Stimulated activated naive CD8-positive, alpha-beta T cell treated with anti-CD3 and anti-CD28 coated beads, Interleukin-15, Interleukin-2, amounts not matched to agents 100 ng/mL and 50 ng/mL, for 24 hours (primary cell): ENCODE data around the gene FKBP2.

Experiments
- H3K27ac Mint-ChIP-seq: one replicate; pipeline ENCODE4 v1.8.0; 2021; ENCODE audit warnings: mild to moderate bottlenecking, mixed read lengths
- H3K27me3 Mint-ChIP-seq: one replicate; pipeline ENCODE4 v1.8.0; 2021; ENCODE audit warnings: mixed read lengths
- H3K36me3 Mint-ChIP-seq: one replicate; pipeline ENCODE4 v1.8.0; 2021; ENCODE audit warnings: low read depth, mixed read lengths
- H3K4me1 Mint-ChIP-seq: one replicate; pipeline ENCODE4 v1.8.0; 2021; ENCODE audit warnings: low read depth, mixed read lengths
- H3K4me3 Mint-ChIP-seq: one replicate; pipeline ENCODE4 v1.8.0; 2021; ENCODE audit warnings: mild to moderate bottlenecking, mixed read lengths
- H3K9me3 Mint-ChIP-seq: one replicate; pipeline ENCODE4 v1.8.0; 2021; ENCODE audit warnings: mixed read lengths

FKBP2 gene

DNA sequence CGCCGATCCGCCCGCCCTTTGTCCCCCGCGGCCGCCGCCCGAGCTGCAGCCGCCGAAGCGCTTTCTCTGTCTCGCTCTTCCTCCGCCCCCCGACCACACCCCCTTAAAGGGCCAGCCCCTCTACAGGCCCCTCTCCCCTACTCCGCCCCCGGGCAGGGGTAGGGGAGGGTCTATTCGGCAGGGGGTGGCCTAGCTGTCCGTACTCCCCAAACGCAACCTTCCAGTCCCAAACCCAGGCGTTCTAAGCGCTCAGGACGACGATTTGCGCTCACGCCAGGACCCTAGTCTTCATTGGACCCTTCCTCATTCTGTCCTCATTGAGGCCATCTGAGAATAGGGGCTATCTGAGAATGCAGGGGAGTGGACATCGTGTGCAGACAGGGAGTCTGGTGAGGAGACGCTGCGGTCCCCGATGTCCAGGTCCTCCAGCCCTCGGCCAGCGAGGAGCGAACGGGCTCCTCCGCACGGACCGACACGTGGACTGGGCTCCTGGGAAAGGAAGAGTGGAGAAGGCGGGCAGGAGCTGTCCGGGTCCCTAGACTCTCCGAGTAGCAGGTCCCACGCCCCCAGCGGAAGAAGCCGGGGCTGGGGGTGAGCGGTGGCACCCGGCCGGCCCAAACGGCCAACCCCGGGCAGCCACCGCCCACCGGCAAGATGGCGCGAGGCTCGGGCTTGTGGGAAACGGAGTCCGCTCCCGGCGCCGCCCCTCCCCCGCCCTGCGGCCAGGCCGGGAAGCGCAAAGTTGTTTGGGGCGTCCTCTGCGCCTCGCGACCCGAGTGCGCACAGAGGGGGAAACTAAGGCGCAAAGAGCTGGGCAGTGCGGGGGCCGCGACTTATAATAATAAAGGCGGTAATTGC is 6.2 kb downstream of the FKBP2 start, which contains the start of gene PPP1R14B:
Gene PPP1R14B, minus strand, starts transcription at position 73 of the 858 bp plus-strand sequence. CDS start 270 bp downstream, outside the sequence.
- no peaks in the 10 kb centered on the region for H3K27me3 Mint-ChIP-seq
- H3K36me3 Mint-ChIP-seq: peaks cover 13% of the 10 kb centered on the region
- H3K4me1 Mint-ChIP-seq: peaks cover 32% of the 10 kb centered on the region
- peak within 1 kb of the TSS; percentile 94 for H3K4me3 Mint-ChIP-seq
- H3K9me3 Mint-ChIP-seq: no peaks in the 10 kb centered on the region
- peak within 1 kb of the TSS; percentile 95 for H3K27ac Mint-ChIP-seq

DNA sequence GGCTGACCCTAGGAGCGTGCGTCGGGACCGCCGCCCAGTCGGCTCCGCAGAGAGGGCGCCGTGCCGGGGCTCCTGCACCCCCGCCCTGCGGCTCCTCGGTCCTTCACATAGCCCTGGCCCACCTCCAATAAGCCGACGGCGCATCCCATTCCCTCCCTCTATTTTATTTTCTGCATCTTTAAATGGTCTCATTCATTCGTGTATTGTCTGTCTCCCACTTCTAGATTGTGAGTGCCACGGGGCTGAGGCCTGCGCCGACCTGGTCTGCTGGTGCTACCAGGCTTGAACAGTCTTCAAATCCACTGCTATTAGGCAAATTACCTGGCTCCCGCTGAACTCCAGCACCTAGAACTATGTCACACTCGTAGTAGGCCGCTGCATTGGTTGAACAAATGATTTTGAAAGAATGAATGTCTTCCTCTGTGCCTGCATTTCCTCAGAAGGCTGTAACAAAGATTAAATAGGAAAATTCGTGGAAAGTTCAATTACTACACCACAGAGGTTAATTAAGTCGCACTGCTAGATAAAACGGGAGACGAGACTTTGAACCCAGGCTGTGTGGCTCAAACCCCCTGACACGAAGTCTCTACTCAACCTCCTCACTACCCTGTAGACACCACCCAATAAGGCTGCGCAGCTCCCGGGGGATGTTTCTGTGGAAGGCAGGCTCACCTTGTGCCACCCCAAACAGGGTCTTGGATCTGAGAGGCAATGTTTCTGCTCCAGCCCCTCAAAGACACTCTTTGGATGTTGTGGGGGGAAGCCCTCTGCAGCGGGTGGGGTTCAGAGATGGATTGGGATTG is 7.0 kb downstream of the FKBP2 start:
- peak overlapping the region; percentile 26 for H3K27ac Mint-ChIP-seq
- H3K9me3 Mint-ChIP-seq: no peaks in the 10 kb centered on the region
- peaks cover 13% of the 10 kb centered on the region for H3K36me3 Mint-ChIP-seq
- no peaks in the 10 kb centered on the region for H3K27me3 Mint-ChIP-seq
- H3K4me1 Mint-ChIP-seq: peaks cover 31% of the 10 kb centered on the region
- peak overlapping the region; percentile 70 for H3K4me3 Mint-ChIP-seq

DNA sequence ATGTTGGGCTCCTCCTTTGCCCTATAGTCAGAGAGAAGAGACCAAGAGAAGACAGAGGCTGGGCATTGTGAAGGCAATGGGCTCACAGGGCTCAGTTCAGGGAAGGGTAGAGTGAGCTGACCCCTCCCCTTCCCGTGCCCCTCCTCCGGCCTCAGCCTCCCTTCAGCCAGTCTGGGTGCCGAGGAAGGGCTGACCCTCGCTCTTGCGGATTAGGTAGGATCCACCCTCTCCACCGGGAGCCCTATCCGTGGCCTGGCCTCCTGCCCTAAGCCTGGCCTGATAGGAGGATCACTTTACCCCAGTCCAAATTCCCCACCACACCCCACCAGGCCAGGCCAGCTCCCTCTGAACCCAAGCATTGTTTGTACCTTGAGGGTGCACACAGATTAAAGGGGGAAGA is 7.7 kb downstream of the FKBP2 start:
- H3K4me1 Mint-ChIP-seq: peaks cover 24% of the 10 kb centered on the region
- peaks cover 7% of the 10 kb centered on the region for H3K36me3 Mint-ChIP-seq
- no peaks in the 10 kb centered on the region for H3K9me3 Mint-ChIP-seq
- H3K4me3 Mint-ChIP-seq: no peak overlapping the region
- H3K27ac Mint-ChIP-seq: no peak overlapping the region
- H3K27me3 Mint-ChIP-seq: no peaks in the 10 kb centered on the region

DNA sequence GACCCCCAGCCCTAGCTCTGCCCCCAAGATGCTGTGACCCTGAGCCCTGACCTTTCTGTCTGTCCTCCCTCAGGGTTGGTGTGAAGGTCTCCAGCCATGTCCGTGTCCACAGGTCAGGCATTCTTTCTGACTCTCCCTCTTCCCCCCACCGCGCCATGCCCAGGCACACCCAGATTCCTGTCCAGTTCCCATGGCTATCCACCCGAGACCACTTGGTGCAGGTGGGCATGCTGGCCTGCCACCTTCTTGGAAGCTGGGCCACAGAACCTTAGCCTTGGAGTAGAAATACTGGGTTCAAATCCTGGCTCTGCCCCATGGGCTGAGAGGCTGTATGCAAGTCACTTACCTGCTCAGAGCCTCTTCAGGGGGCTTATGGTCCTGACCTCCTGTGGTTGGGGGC is 8.1 kb downstream of the FKBP2 start:
- Mint-ChIP-seq H3K27ac (no peak overlapping the region), H3K4me3 (no peak overlapping the region), H3K4me1 (peaks cover 20% of the 10 kb centered on the region), H3K36me3 (peaks cover 2% of the 10 kb centered on the region), H3K27me3 (no peaks in the 10 kb centered on the region), H3K9me3 (no peaks in the 10 kb centered on the region)

DNA sequence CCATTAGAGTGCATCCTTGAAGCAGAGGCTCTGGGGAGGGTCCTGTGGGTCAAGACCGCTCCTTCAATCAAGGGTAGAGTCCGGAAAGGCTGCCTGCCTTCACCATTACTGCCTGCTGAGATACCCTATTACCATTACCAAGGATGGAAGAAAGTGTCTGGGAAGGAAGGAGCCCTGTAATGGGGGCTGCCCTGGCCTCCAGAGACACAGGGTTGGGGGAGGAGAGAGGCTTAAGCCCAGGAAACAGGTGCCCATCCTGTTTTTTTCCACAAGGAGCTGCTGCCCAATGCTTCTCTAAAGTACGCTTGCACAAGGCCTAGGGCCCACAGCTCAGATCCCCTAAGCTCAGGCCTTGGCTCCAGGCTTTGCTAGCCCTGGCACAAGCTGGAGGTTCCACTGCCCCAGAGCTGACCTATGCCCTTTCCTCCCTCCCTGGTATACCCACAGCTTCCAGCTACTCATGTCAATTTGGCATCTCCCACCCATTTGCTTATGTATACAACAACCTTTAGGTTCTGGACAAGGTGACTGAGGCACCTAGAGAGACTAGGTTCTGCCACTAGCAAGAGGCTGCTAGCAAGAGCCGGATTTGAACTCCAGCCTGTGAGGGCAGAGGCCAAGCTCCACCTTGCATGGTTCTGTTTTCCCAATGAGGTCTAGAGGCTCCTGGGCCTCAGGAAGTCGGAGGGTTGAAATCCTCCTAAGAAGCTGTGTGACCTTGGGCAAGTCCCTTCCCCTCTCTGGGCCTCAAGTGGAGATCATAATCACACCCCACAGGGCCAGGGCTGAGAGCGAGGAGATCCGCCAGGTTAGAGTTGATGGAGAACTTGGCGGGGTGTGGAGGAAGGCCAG is 8.9 kb downstream of the FKBP2 start:
- Mint-ChIP-seq H3K36me3 (no peaks in the 10 kb centered on the region), H3K9me3 (no peaks in the 10 kb centered on the region), H3K4me1 (peaks cover 17% of the 10 kb centered on the region), H3K4me3 (no peak overlapping the region), H3K27ac (peak overlapping the region; percentile 14), H3K27me3 (no peaks in the 10 kb centered on the region)

DNA sequence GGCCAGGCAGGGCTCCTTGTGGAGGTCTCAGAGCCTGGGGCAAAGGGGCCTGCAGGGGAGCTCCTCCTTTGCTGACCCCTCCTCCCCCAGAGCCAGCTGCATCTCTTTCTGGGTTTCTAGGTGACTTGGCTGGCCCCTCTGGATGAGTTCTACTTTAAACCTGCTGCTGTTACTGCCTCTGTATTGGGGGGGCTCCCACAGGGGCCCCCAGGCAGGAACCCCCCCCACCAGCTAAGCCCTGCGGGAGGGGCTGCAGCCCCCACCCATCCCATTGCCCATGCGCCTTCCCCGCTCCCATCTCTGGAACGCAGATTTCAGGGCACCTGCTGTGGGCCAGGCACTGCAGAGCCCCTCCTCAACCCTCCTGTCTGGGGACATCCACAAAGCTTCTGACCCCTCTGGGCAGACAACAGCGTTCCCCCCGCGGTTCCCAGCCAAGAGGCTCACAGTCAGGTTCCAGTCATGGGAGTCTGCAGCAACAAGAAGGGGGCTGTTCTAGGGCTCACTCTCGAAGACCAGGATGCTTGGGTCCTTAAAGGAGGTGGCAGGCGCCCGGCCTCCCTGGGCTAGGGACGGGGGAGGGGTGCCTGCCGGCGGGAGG is 9.6 kb downstream of the FKBP2 start:
- Mint-ChIP-seq H3K27ac (no peak overlapping the region), H3K4me3 (peak overlapping the region; percentile 69)

DNA sequence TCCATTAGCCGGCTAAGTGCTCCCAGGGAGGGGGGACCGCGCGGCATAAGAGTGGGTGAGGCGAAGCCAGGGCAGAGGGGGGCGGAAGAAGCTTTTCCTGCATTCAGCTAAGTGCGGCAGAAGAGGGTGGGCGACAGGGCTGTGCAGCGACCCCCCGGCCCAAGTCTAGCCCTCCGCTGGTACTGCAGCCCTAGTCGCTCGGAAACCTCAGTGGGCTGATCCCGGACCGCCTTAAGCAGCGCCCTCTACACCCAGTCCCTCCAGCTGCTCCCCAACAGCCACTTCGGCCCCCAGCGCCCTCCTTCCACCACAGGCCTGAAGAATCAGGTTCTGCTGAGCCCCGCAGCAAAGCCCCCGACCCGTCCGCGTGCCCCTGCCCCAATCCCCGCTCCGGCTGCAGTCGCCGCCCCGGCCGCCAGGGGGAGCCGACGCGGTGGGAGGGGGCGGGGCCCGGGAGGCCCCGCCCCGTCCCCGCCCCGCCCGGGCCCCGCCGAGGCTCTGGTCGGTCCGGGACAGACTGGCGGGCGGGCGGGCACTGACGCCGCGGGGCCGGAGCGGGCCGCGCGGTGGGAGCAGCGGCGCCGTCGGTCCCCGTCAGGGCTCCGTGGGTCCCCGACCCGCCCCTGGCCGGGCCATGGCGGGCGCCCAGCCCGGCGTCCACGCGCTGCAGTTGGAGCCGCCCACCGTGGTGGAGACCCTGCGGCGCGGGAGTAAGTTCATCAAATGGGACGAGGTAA is 10.3 kb downstream of the FKBP2 start, which contains the start of gene PLCB3:
Gene PLCB3, plus strand, starts transcription at position 515 of the 737 bp plus-strand sequence. Its CDS starts 120 bp downstream, at position 635.
- Mint-ChIP-seq H3K4me1 (peaks cover 17% of the 10 kb centered on the region), H3K27me3 (no peaks in the 10 kb centered on the region), H3K9me3 (no peaks in the 10 kb centered on the region), H3K27ac (peak within 1 kb of the TSS; percentile 52), H3K36me3 (no peaks in the 10 kb centered on the region), H3K4me3 (peak within 1 kb of the TSS; percentile 85)

More for the DNA sequence above, 9.6 kb downstream of the FKBP2 start:
- no peaks in the 10 kb centered on the region for H3K27me3 Mint-ChIP-seq
- no peaks in the 10 kb centered on the region for H3K9me3 Mint-ChIP-seq
- H3K36me3 Mint-ChIP-seq: no peaks in the 10 kb centered on the region
- H3K4me1 Mint-ChIP-seq: peaks cover 17% of the 10 kb centered on the region

DNA sequence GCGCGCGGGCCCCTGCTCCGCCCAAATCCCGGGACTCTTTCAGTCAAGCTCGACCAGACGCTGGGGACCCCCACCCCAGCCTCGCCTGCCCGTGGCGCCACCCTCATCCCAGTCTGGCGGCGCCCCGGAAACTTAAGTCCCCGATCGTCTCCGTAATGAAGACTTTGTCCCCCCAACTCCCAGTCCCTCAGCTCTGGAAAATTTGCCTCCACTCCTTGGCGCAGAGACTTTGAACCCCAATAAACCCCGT is 10.8 kb downstream of the FKBP2 start:
- Mint-ChIP-seq H3K4me1 (peaks cover 17% of the 10 kb centered on the region), H3K27ac (peak overlapping the region; percentile 31)

DNA sequence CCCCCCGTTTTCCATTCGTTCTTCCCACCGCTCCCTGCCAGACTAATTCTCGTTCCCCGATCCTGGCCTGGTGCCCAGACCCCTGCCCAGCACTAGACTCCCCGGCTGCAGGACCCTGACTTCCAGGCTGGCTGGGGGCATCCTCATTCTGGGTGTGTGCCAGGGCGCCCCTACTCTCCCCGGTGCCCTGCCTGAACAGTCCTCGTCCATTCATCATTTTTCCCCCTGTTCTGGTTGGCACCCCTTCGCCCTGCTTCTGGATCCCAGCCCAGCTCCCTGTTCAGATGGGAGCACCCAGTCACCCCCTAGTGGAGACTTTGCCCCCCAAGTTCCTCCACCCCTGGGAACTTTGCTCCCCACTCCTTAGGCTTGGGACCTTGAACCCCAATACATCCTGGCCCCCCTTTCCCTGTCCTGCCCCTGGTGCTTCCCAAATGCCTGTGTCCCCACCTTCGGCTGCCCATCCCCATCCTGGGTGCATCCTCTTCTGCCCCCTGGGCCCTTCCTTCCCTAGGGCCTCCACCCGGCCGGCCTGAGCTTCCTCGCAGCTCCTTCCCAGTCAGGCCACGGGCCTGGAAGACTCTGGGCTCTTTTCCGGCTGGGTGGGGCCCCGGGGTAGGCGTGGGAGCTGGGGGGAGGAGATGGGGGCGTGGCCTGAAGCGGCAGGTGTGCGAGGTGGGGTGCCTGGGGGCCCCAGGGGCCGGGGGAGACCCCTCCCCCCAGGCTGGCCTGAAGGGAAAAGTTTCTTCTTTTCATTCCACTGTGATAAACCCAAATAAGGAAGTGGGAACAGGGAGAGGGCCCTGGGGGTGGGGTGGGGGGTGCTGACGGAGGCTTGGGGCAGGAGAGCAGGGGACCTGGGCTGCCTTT is 11.3 kb downstream of the FKBP2 start:
- no peaks in the 10 kb centered on the region for H3K36me3 Mint-ChIP-seq
- peaks cover 17% of the 10 kb centered on the region for H3K4me1 Mint-ChIP-seq
- no peaks in the 10 kb centered on the region for H3K27me3 Mint-ChIP-seq
- peak overlapping the region; percentile 31 for H3K27ac Mint-ChIP-seq
- peak overlapping the region; percentile 85 for H3K4me3 Mint-ChIP-seq
- H3K9me3 Mint-ChIP-seq: no peaks in the 10 kb centered on the region

More for the DNA sequence above, 10.8 kb downstream of the FKBP2 start:
- no peaks in the 10 kb centered on the region for H3K36me3 Mint-ChIP-seq
- no peaks in the 10 kb centered on the region for H3K9me3 Mint-ChIP-seq
- peak overlapping the region; percentile 85 for H3K4me3 Mint-ChIP-seq
- no peaks in the 10 kb centered on the region for H3K27me3 Mint-ChIP-seq

DNA sequence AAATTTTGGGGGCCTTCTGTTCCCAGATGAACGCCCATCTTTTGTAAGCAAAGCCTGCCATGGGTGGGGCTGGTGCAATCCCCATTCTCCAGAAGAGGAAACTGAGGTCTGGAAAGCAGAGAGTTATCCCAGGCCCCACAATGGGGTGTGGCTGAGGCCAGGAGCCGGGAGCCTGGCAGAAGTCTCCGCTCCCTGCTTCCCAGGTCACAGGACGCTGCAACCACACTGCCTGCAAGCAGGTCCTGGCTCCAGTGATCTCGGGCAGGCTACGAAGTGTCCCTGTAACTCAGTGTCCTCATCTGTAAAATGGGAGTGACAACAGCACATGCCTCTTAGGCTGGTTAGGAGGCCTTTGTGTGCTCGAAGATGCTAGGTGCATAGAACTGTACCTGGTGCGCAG is 12.1 kb downstream of the FKBP2 start:
- Mint-ChIP-seq H3K4me1 (peaks cover 13% of the 10 kb centered on the region), H3K27me3 (no peaks in the 10 kb centered on the region), H3K9me3 (no peaks in the 10 kb centered on the region), H3K27ac (no peak overlapping the region), H3K4me3 (no peak overlapping the region), H3K36me3 (no peaks in the 10 kb centered on the region)

DNA sequence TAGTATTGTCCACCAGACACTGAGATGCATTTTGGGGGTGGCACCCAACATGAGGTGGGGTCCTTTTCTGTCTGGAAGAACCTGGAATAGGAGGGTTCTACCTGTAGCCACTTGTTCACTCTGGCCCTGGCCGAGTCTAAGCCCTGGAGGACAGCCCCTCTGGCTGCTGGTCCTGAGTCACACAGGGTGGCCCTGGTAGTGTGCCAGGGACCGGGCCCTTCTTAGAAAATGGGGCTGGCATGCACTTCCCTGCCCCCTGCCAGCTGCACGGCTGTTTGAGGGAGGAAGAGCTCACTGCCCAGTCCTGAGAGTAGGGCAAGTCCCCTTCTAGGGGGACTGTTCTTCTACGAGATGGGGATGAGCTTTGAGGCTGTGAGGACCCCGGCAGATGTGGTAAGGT is 12.6 kb downstream of the FKBP2 start:
- H3K27ac Mint-ChIP-seq: no peak overlapping the region
- peaks cover 12% of the 10 kb centered on the region for H3K4me1 Mint-ChIP-seq
- no peak overlapping the region for H3K4me3 Mint-ChIP-seq
- no peaks in the 10 kb centered on the region for H3K27me3 Mint-ChIP-seq
- H3K9me3 Mint-ChIP-seq: no peaks in the 10 kb centered on the region
- no peaks in the 10 kb centered on the region for H3K36me3 Mint-ChIP-seq

DNA sequence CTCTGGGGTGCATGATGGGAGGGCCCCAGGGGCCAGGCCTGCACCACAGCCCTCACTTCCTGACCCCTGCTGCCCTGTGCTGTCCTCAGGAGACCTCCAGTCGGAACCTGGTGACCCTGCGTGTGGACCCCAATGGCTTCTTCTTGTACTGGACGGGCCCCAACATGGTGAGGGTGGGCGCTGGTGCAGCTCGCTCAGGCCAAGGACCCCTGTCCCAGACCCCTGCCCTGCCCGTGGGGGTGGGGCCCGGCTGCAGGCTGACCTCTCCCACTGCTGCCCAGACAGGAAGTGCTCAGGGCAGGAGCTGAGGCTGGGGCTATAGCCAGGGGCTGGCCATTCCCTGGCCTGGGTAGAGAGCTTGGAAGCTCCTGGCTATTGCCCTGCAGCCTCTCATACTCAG is 13.4 kb downstream of the FKBP2 start:
- H3K9me3 Mint-ChIP-seq: no peaks in the 10 kb centered on the region
- H3K36me3 Mint-ChIP-seq: peaks cover 2% of the 10 kb centered on the region
- no peak overlapping the region for H3K4me3 Mint-ChIP-seq
- H3K27ac Mint-ChIP-seq: no peak overlapping the region
- no peaks in the 10 kb centered on the region for H3K27me3 Mint-ChIP-seq
- peaks cover 13% of the 10 kb centered on the region for H3K4me1 Mint-ChIP-seq
